PC-9 (cell line): Measurements from ENCODE around the gene SDK1. TPM values are rescaled to one million over a fixed set of nuclear protein-coding genes. Genes with fewer than 3 reads are reported as not detected.

Source experiments
- BruUV-seq: library from RNA; stranded (reverse); fragments of 400-500 nt; replicated peaks from 2 replicates; lab custom pipeline; 2021; lab: Mats Ljungman, UMichigan
- CTCF ChIA-PET: fragments of 300-600 bp; sonication (Branson Sonifier 250); formaldehyde crosslinking; loops from one replicate; lab custom pipeline; 2022; ENCODE audit warnings: antibody characterized with exemption; lab: Charles Lee
- POLR2A ChIA-PET: fragments of 300-600 bp; sonication (Branson Sonifier 250); formaldehyde crosslinking; loops from one replicate; lab custom pipeline; 2022; ENCODE audit warnings: antibody characterized with exemption; ENCODE audit not compliant: unreplicated experiment; lab: Charles Lee
- DNase-seq, 2 experiments: peaks; one replicate each; pipeline versions ENCODE4 v3.0.0 to v3.0.0-alpha.2; 2015 to 2022; ENCODE audit warnings: mixed read lengths in 1 of 2
- H2AFZ ChIP-seq: fragments of 200-600 bp; sonication (generic); 2 replicates; pipeline ENCODE4 v1.8.1; 2017; ENCODE audit warnings: antibody characterized with exemption
- H3F3A ChIP-seq: fragments of 200-600 bp; sonication (generic); 2 replicates; pipeline ENCODE4 v1.8.1; 2017; ENCODE audit warnings: antibody characterized with exemption, mild to moderate bottlenecking, low read depth; ENCODE audit not compliant: insufficient read depth
- H3K27ac ChIP-seq: fragments of 200-600 bp; sonication (generic); 2 replicates; pipeline ENCODE4 v1.6.1; 2016; ENCODE audit warnings: mixed run types
- H3K27me3 ChIP-seq: fragments of 200-600 bp; sonication (generic); 2 replicates; pipeline ENCODE4 v1.6.1; 2016; ENCODE audit warnings: low read depth, mixed run types; ENCODE audit not compliant: insufficient read depth
- H3K36me3 ChIP-seq: fragments of 200-600 bp; sonication (generic); 2 replicates; pipeline ENCODE4 v1.6.1; 2016; ENCODE audit warnings: low read depth, mixed run types
- H3K4me1 ChIP-seq: fragments of 200-600 bp; sonication (generic); replicated peaks from 2 replicates; pipeline ENCODE4 v1.6.1; 2016; ENCODE audit warnings: mixed run types; ENCODE audit not compliant: insufficient read depth
- H3K4me2 ChIP-seq: fragments of 200-600 bp; sonication (generic); 2 replicates; pipeline ENCODE4 v1.6.1; 2017; ENCODE audit warnings: mixed run types
- H3K4me3 ChIP-seq: fragments of 200-600 bp; sonication (generic); 2 replicates; pipeline ENCODE4 v1.6.1; 2016; ENCODE audit warnings: mixed run types
- H3K79me2 ChIP-seq: fragments of 200-600 bp; sonication (generic); 2 replicates; pipeline ENCODE4 v1.6.1; 2017; ENCODE audit warnings: low read depth, mixed run types
- H3K9me2 ChIP-seq: fragments of 200-600 bp; sonication (generic); 2 replicates; pipeline ENCODE4 v1.8.1; 2017; ENCODE audit warnings: mild to moderate bottlenecking; ENCODE audit not compliant: insufficient read depth
- H3K9me3 ChIP-seq: fragments of 200-600 bp; sonication (generic); 2 replicates; pipeline ENCODE4 v1.8.1; 2016; ENCODE audit warnings: low read depth; ENCODE audit not compliant: insufficient read depth
- H4K20me1 ChIP-seq: fragments of 200-600 bp; sonication (generic); 2 replicates; pipeline ENCODE4 v1.8.1; 2017; ENCODE audit not compliant: insufficient read depth
- EZH2 ChIP-seq: fragments of 200-600 bp; sonication (generic); IDR thresholded peaks from 2 replicates; pipeline ENCODE4 v1.8.0; 2017; ENCODE audit warnings: antibody characterized with exemption, low read depth
- intact Hi-C: fragments of 100-400 bp; cut with micrococcal nuclease; formaldehyde crosslinking; loops from one replicate; pipeline ENCODE4 v1.10.0; 2022; ENCODE audit not compliant: unreplicated experiment
- total RNA-seq: library from RNA; stranded (reverse); gene quantifications from 2 replicates; pipeline ENCODE4 v1.2.3, GENCODE V29; 2021
- TF ChIP-seq, protein P1 (sequence below): fragments of 200-600 bp; sonication (generic); conservative IDR thresholded peaks from 2 replicates; pipeline ENCODE4 v1.6.1; 2017; ENCODE audit warnings: mixed run types, antibody characterized with exemption, mild to moderate bottlenecking, moderate library complexity

The SDK1 gene
- total RNA-seq, 1 experiment from 2014 or later: not detected

DNA sequence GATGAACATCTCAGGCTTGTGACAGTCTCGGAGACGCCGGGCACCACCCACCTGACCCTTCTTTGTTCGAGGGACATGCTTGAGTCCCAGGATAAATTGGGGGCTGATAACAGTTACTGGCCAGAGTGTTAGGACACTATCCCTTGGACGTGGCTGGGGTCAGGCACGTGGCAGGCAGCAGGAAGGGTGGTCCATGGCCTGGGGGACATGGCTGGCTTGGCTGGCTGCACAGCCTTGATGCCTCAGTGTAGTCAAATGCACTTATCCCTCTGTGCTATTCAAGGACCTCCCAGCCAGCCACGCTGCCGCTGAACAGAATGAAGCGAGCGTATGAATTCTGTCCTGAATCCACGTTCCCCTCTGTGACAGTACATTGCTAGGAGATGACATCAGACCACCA is 719.0 kb downstream of the SDK1 start:
- BruUV-seq: no TSS peak
- Histone ChIP-seq H3K4me3 (no peak overlapping the region), H3F3A (no peaks in the 10 kb centered on the region), H2AFZ (no peak overlapping the region), H3K36me3 (no peaks in the 10 kb centered on the region), H3K27ac (no peak overlapping the region), H4K20me1 (no peaks in the 10 kb centered on the region), H3K9me3 (no peaks in the 10 kb centered on the region), H3K4me1 (no peaks in the 10 kb centered on the region), H3K9me2 (no peaks in the 10 kb centered on the region), H3K79me2 (no peaks in the 10 kb centered on the region), H3K27me3 (peaks cover 98% of the 10 kb centered on the region), H3K4me2 (no peak overlapping the region)
- no peak for TF ChIP-seq EZH2
- TF ChIP-seq, protein P1, sequence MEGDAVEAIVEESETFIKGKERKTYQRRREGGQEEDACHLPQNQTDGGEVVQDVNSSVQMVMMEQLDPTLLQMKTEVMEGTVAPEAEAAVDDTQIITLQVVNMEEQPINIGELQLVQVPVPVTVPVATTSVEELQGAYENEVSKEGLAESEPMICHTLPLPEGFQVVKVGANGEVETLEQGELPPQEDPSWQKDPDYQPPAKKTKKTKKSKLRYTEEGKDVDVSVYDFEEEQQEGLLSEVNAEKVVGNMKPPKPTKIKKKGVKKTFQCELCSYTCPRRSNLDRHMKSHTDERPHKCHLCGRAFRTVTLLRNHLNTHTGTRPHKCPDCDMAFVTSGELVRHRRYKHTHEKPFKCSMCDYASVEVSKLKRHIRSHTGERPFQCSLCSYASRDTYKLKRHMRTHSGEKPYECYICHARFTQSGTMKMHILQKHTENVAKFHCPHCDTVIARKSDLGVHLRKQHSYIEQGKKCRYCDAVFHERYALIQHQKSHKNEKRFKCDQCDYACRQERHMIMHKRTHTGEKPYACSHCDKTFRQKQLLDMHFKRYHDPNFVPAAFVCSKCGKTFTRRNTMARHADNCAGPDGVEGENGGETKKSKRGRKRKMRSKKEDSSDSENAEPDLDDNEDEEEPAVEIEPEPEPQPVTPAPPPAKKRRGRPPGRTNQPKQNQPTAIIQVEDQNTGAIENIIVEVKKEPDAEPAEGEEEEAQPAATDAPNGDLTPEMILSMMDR: no peak
- ChIA-PET POLR2A (no interaction called here), CTCF (no interaction called here)
- no peak for DNase-seq
- intact Hi-C loops: no loop called here

DNA sequence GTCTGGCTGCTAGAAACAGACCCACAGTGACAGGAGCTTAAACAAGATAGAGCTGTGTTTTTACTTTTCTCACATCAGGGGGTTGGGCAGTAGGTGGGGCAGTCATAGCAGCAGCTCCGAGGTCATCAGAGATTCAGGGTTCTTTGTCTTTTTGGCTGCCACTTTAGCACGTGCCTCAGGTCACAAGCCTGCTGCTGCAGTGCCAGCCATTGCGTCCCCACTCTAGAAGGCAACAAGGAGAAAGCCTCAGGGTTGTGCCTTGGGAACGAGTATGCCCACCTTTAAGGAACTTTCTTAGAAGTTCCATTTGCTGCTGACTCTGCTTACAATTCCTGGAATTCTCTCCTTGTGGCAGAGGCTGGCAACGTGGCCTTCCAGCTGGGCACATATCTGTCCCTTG is 720.4 kb downstream of the SDK1 start:
- CTCF ChIA-PET: no interaction called here

DNA sequence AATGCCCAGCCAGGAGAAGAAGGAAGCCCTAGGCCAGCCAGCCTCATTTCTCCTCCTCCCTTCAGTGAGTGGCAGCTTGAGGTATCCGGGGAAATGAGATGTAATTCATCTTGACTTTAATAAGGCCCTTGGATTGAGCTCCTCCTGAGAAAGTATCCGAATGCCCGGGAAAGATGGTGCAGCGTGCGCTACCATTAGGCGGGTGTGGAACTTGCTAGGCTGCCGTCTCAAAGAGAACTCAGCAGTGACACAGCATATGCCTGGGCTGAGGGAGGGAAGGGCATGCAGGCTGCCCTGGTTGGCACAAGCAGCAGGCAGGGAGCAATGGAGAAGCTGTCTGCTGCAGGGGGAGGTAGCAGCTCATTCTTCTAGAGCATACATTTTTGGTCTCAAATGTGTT is 721.2 kb downstream of the SDK1 start:
- no peaks in the 10 kb centered on the region for H3K79me2 ChIP-seq
- DNase-seq: no peak
- H2AFZ ChIP-seq: no peak overlapping the region
- H3K4me1 ChIP-seq: no peaks in the 10 kb centered on the region
- H3K36me3 ChIP-seq: no peaks in the 10 kb centered on the region
- H4K20me1 ChIP-seq: no peaks in the 10 kb centered on the region
- no peaks in the 10 kb centered on the region for H3K9me3 ChIP-seq
- peaks cover 98% of the 10 kb centered on the region for H3K27me3 ChIP-seq
- H3K4me2 ChIP-seq: no peak overlapping the region
- POLR2A ChIA-PET: no interaction called here
- no peaks in the 10 kb centered on the region for H3F3A ChIP-seq
- CTCF ChIA-PET: no interaction called here
- TF ChIP-seq EZH2: no peak
- TF ChIP-seq, protein P1: no peak
- H3K9me2 ChIP-seq: no peaks in the 10 kb centered on the region
- H3K4me3 ChIP-seq: no peak overlapping the region
- H3K27ac ChIP-seq: no peak overlapping the region
- BruUV-seq: no TSS peak
- intact Hi-C loops: no loop called here

More for the DNA sequence above, 720.4 kb downstream of the SDK1 start:
- no peaks in the 10 kb centered on the region for H3K79me2 ChIP-seq
- no peak for DNase-seq
- H3F3A ChIP-seq: no peaks in the 10 kb centered on the region
- no peaks in the 10 kb centered on the region for H3K36me3 ChIP-seq
- H3K27me3 ChIP-seq: peaks cover 98% of the 10 kb centered on the region
- H3K9me2 ChIP-seq: no peaks in the 10 kb centered on the region
- intact Hi-C loops: no loop called here
- no peaks in the 10 kb centered on the region for H3K9me3 ChIP-seq
- TF ChIP-seq, protein P1: no peak
- no peak for TF ChIP-seq EZH2
- no peak overlapping the region for H3K4me2 ChIP-seq
- POLR2A ChIA-PET: no interaction called here
- H3K4me3 ChIP-seq: no peak overlapping the region
- no peak overlapping the region for H2AFZ ChIP-seq
- H3K27ac ChIP-seq: no peak overlapping the region
- no peaks in the 10 kb centered on the region for H4K20me1 ChIP-seq
- no TSS peak for BruUV-seq
- no peaks in the 10 kb centered on the region for H3K4me1 ChIP-seq
